ENCODE measurements around the gene MAGI2.

MAGI2 gene

DNA sequence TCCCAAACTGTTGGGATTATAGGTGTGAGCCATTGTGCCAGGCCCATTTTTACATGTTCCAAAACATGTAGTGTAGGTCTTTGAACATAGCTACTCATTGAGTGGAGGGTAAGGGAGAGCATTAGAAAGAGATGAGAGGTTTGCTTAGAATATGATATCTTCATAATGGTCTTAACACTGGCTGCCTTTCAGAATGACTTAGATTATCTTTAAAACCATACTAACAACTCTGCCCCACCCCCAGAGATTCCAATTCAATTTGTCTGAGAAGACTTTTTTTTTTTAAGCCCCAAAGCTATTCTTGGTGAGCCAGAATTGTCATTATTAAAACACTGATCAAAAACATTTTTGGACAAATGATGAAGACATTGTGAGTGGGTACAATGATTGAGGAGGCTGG is 1486.0 kb downstream of the MAGI2 start:
- H3K4me3 ChIP-seq (ENCODE audit: low read depth in 1 of 5, low read length in 5 of 5), result no peak overlapping the region
- H3K27me3 ChIP-seq (ENCODE audit: control insufficient read depth in 5 of 5, insufficient read depth in 4 of 5, low read length in 5 of 5), result no peaks in the 10 kb centered on the region
- no peak overlapping the region for H3K9ac ChIP-seq (ENCODE audit: low read length in 5 of 5)
- H3K27ac ChIP-seq (ENCODE audit: low read depth, low read length), result no peak overlapping the region
- no peaks in the 10 kb centered on the region for H3K9me3 ChIP-seq (ENCODE audit: control insufficient read depth in 5 of 5, low read length in 5 of 5)
- H3K36me3 ChIP-seq (ENCODE audit: control insufficient read depth in 5 of 5, insufficient read depth in 5 of 5, low read length in 5 of 5), result no peaks in the 10 kb centered on the region
- H3K4me1 ChIP-seq (ENCODE audit: control insufficient read depth in 5 of 5, insufficient read depth in 5 of 5, low read length in 5 of 5), result no peaks in the 10 kb centered on the region

All from subcutaneous abdominal adipose tissue (tissue), 5 donors.